Neural progenitor cell (in vitro differentiated cells): ENCODE data around the gene LY6G5C. TPM values are rescaled to one million over a fixed set of nuclear protein-coding genes. Genes with fewer than 3 reads are reported as not detected.

Experiments used
- DNase-seq: peaks from one replicate; pipeline ENCODE4 v3.0.0-alpha.2; 2016; ENCODE audit warnings: low spot score
- H2AFZ ChIP-seq: fragments of 200-600 bp; sonication (generic); replicated peaks from 2 replicates; pipeline ENCODE4 v1.6.1; 2016; ENCODE audit warnings: antibody characterized with exemption
- H3F3A ChIP-seq: fragments of 200-600 bp; sonication (generic); 2 replicates; pipeline ENCODE4 v1.6.1; 2016; ENCODE audit warnings: antibody characterized with exemption, low read depth
- H3K27ac ChIP-seq: fragments of 200-600 bp; sonication (generic); 2 replicates; pipeline ENCODE4 v1.5.1; 2016; ENCODE audit warnings: mild to moderate bottlenecking
- H3K27me3 ChIP-seq: fragments of 200-600 bp; sonication (generic); 2 replicates; pipeline ENCODE4 v1.6.1; 2016; ENCODE audit warnings: mild to moderate bottlenecking, moderate library complexity
- H3K36me3 ChIP-seq: fragments of 200-600 bp; sonication (generic); 2 replicates; pipeline ENCODE4 v1.5.1; 2016
- H3K4me1 ChIP-seq: fragments of 200-600 bp; sonication (generic); 2 replicates; pipeline ENCODE4 v1.6.1; 2016; ENCODE audit warnings: mixed run types
- H3K4me2 ChIP-seq: fragments of 200-600 bp; sonication (generic); 2 replicates; pipeline ENCODE4 v1.6.1; 2016
- H3K4me3 ChIP-seq: fragments of 200-600 bp; sonication (generic); 2 replicates; pipeline ENCODE4 v1.5.1; 2016
- H3K79me2 ChIP-seq: fragments of 200-600 bp; sonication (generic); 2 replicates; pipeline ENCODE4 v1.6.1; 2016; ENCODE audit warnings: low read depth
- H3K9ac ChIP-seq: fragments of 200-600 bp; sonication (generic); 2 replicates; pipeline ENCODE4 v1.6.1; 2016
- H3K9me3 ChIP-seq: fragments of 200-600 bp; sonication (generic); 2 replicates; pipeline ENCODE4 v1.5.1; 2016; ENCODE audit warnings: low read depth
- H4K20me1 ChIP-seq: fragments of 200-600 bp; sonication (generic); 2 replicates; pipeline ENCODE4 v1.6.1; 2016; ENCODE audit warnings: low read depth
- H3K27ac Mint-ChIP-seq: 3 replicates; pipeline ENCODE4 v1.8.0; 2021; ENCODE audit warnings: mixed read lengths
- H3K27me3 Mint-ChIP-seq: 2 replicates; pipeline ENCODE4 v1.8.0; 2022; ENCODE audit warnings: low read depth, mild to moderate bottlenecking, inconsistent platforms, moderate library complexity, mixed read lengths; ENCODE audit not compliant: insufficient read depth
- H3K36me3 Mint-ChIP-seq: 3 replicates; pipeline ENCODE4 v1.8.0; 2021; ENCODE audit warnings: mixed read lengths
- H3K4me1 Mint-ChIP-seq: 3 replicates; pipeline ENCODE4 v1.8.0; 2021; ENCODE audit warnings: mixed read lengths
- H3K4me3 Mint-ChIP-seq: 3 replicates; pipeline ENCODE4 v1.8.0; 2021; ENCODE audit warnings: mild to moderate bottlenecking, moderate library complexity, mixed read lengths
- H3K9me3 Mint-ChIP-seq: 3 replicates; pipeline ENCODE4 v1.8.0; 2020; ENCODE audit warnings: mixed read lengths
- EZH2 ChIP-seq: fragments of 200-600 bp; sonication (generic); IDR thresholded peaks from 2 replicates; pipeline ENCODE4 v1.6.1; 2017; ENCODE audit warnings: antibody characterized with exemption, mild to moderate bottlenecking, moderate library complexity
- EZH2phosphoT487 ChIP-seq: fragments of 200-600 bp; sonication (generic); IDR thresholded peaks from 2 replicates; pipeline ENCODE4 v1.6.1; 2017; ENCODE audit warnings: antibody characterized with exemption
- total RNA-seq: library from RNA; depleted of rRNA; stranded (reverse); fragments of >200 nt; gene quantifications from 2 replicates; pipeline ENCODE4 v1.2.3, GENCODE V29; 2015; ENCODE audit warnings: low replicate concordance
- TF ChIP-seq, protein P1 (sequence below): fragments of 200-600 bp; sonication (generic); IDR thresholded peaks from 2 replicates; pipeline ENCODE4 v1.5.1; 2017; ENCODE audit warnings: antibody characterized with exemption, mild to moderate bottlenecking

LY6G5C gene
- total RNA-seq, 1 donor from 2014 or later, result not detected

- Mint-ChIP-seq H3K27me3 (peaks cover 17% of the 10 kb centered on the region), H3K4me3 (peak within 1 kb of the TSS; percentile 71), H3K36me3 (no peaks in the 10 kb centered on the region), H3K27ac (peak within 1 kb of the TSS; percentile 97), H3K9me3 (no peaks in the 10 kb centered on the region), H3K4me1 (peaks cover 48% of the 10 kb centered on the region)
- H3K27me3 ChIP-seq, result no peaks in the 10 kb centered on the region
- H3F3A ChIP-seq, result peaks cover 21% of the 10 kb centered on the region
- TF ChIP-seq, protein P1, sequence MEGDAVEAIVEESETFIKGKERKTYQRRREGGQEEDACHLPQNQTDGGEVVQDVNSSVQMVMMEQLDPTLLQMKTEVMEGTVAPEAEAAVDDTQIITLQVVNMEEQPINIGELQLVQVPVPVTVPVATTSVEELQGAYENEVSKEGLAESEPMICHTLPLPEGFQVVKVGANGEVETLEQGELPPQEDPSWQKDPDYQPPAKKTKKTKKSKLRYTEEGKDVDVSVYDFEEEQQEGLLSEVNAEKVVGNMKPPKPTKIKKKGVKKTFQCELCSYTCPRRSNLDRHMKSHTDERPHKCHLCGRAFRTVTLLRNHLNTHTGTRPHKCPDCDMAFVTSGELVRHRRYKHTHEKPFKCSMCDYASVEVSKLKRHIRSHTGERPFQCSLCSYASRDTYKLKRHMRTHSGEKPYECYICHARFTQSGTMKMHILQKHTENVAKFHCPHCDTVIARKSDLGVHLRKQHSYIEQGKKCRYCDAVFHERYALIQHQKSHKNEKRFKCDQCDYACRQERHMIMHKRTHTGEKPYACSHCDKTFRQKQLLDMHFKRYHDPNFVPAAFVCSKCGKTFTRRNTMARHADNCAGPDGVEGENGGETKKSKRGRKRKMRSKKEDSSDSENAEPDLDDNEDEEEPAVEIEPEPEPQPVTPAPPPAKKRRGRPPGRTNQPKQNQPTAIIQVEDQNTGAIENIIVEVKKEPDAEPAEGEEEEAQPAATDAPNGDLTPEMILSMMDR, result no peak
- no peak for TF ChIP-seq EZH2
- TF ChIP-seq EZH2phosphoT487, result no peak
- H3K4me1 ChIP-seq, result peaks cover 25% of the 10 kb centered on the region
- H3K27ac ChIP-seq, result peak within 1 kb of the TSS; percentile 57
- peak within 1 kb of the TSS; percentile 89 for H2AFZ ChIP-seq
- H3K9me3 ChIP-seq, result no peaks in the 10 kb centered on the region
- H3K9ac ChIP-seq, result no peak within 1 kb of the TSS
- DNase-seq, result no peak
- no peaks in the 10 kb centered on the region for H3K79me2 ChIP-seq
- peak within 1 kb of the TSS; percentile 64 for H3K4me2 ChIP-seq
- H3K4me3 ChIP-seq, result no peak within 1 kb of the TSS
- no peaks in the 10 kb centered on the region for H3K36me3 ChIP-seq
- H4K20me1 ChIP-seq, result no peaks in the 10 kb centered on the region
Measured at GRCh38 chr6:31715022-31715958, 34.4 kb upstream of the LY6G5C start, which contains the start of gene LY6G6D. Gene LY6G6D, plus strand, starts transcription at chr6:31715348. Its CDS starts 8 bp downstream, at chr6:31715356.

- TF ChIP-seq, protein P1, result no peak
- TF ChIP-seq EZH2phosphoT487 (no peak), EZH2 (no peak)
- Histone ChIP-seq H3K36me3 (no peaks in the 10 kb centered on the region), H3K9me3 (no peaks in the 10 kb centered on the region), H3K4me1 (peaks cover 25% of the 10 kb centered on the region), H3K27ac (peak overlapping the region; percentile 57), H3K4me3 (no peak overlapping the region), H3K4me2 (peak overlapping the region; percentile 64), H2AFZ (peak overlapping the region; percentile 75), H3K27me3 (no peaks in the 10 kb centered on the region), H4K20me1 (no peaks in the 10 kb centered on the region), H3K79me2 (no peaks in the 10 kb centered on the region), H3K9ac (no peak overlapping the region), H3F3A (peaks cover 21% of the 10 kb centered on the region)
- peak overlapping the region; percentile 97 for H3K27ac Mint-ChIP-seq
- H3K4me1 Mint-ChIP-seq, result peaks cover 49% of the 10 kb centered on the region
- no peaks in the 10 kb centered on the region for H3K36me3 Mint-ChIP-seq
- H3K27me3 Mint-ChIP-seq, result peaks cover 19% of the 10 kb centered on the region
- peak; percentile 62 for DNase-seq
- peak overlapping the region; percentile 71 for H3K4me3 Mint-ChIP-seq
- no peaks in the 10 kb centered on the region for H3K9me3 Mint-ChIP-seq
Measured at GRCh38 chr6:31713991-31714684, 33.3 kb upstream of the LY6G5C start.

- Mint-ChIP-seq H3K4me1 (peaks cover 49% of the 10 kb centered on the region), H3K27me3 (peaks cover 19% of the 10 kb centered on the region), H3K27ac (peak overlapping the region; percentile 97), H3K9me3 (no peaks in the 10 kb centered on the region), H3K36me3 (no peaks in the 10 kb centered on the region), H3K4me3 (peak overlapping the region; percentile 16)
- Histone ChIP-seq H3K36me3 (no peaks in the 10 kb centered on the region), H3K9me3 (no peaks in the 10 kb centered on the region), H3K4me2 (peak overlapping the region; percentile 64), H3K9ac (no peak overlapping the region), H3K79me2 (no peaks in the 10 kb centered on the region), H2AFZ (peak overlapping the region; percentile 75), H3K4me3 (no peak overlapping the region), H3K27me3 (no peaks in the 10 kb centered on the region), H3K27ac (no peak overlapping the region), H3F3A (peaks cover 21% of the 10 kb centered on the region), H3K4me1 (peaks cover 25% of the 10 kb centered on the region), H4K20me1 (no peaks in the 10 kb centered on the region)
- no peak for DNase-seq
- no peak for TF ChIP-seq EZH2phosphoT487
- TF ChIP-seq, protein P1, result no peak
- no peak for TF ChIP-seq EZH2
Measured at GRCh38 chr6:31713465-31713864, 32.6 kb upstream of the LY6G5C start.
